ENCODE measurements around the gene RPL28.
"Not testable (repeated sequence)": the region's sequence is repeated elsewhere in the genome, so short reads cannot be mapped to it uniquely, and the experiment has no call there.

The RPL28 gene

DNA sequence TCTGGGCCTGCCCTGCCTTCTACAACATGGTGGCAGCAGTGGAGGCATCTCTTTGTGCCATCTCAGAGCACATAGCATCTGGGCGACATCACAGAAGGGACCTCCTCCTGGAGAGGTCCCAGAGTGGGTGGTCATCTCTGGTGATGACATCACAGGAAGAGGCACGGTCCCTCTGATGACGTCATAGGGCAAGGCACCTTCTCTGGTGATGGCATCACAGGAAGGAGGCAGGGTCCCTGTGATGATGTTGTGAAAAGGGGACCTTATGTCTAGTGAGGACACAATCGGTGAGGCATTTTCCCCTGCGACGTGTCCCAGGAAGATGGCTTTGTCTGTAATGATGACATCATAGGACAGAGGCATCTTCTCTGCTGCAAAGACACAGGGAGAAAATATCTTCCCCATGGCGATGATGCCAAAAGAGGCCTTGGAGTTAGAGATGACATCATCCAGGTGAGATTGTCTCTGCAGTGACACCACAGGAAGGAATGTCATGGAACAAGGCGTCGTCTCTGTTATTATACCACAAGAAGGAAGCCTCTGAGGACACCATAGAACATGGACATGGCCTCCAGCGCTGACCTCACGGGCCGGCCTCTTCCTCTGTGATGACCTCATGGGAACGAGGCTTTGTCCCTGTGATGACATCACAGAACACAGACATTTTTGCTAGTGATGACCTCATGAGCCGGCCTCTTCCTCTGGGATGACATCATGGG, 46.7 kb downstream of the RPL28 start:
- no peak for FAIRE-seq

DNA sequence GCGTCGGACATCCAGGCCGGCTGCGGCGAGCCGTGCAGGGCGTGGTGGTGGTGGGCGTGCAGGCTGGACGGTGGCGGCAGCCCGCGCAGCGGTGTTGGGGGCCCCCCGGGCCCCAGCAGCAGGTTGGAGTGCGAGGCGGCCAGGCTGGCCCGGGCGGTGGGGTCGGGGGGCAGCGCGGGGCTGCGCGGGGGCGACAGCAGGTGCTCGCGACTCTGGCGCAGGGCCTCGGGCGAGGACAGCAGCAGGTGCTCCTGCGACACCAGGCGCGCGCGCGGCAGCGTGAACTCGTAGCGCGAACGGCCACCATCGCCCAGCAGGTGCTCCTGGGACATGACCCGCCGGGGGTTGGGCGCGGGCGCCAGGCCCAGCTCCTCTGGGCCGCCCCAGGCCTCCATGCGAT, 47.6 kb downstream of the RPL28 start:
- no peak for FAIRE-seq

DNA sequence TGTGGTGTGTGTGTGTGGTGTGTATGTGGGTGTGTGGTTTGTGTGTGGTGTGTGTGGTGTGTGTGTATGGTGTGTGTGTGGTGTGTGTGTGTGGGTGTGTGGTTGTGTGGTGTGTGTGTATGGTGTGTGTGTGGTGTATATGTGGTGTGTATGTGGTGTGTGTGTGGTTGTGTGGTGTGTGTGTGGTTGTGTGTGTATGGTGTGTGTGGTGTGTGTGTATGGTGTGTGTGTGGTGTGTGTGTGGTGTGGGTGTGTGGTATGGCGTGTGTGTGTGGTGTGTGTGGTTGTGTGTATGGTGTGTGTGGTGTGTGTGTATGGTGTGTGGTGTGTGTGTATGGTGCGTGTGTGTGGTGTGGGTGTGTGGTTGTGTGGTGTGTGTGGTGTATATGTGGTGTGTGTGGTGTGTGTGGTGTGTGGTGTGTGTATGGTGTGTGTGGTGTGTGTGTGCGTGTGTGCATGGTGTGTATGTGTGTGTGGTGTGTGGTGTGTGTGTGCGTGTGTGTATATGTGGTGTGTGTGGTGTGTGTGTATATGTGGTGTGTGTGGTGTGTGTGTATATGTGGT, 48.7 kb downstream of the RPL28 start:
- FAIRE-seq = no peak

DNA sequence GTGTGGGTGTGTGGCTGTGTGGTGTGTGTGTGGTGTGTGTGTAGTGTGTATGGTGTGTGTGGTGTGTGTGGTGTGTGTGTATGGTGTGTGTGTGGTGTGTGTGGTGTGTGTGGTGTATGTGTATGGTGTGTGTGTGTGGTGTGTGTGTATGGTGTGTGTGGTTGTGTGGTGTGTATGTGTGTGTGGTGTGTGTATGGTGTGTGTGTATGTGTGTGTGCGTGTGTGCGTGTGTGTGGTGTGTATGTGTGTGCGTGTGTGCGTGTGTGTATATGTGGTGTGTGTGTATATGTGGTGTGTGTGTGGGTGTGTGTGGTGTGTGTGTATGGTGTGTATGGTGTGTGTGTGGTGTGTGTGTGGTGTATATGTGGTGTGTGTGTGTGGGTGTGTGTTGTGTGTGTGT, 49.3 kb downstream of the RPL28 start:
- no peak for FAIRE-seq

- no peak for FAIRE-seq
Measured at GRCh38 chr19:55436847-55437246, 51.1 kb downstream of the RPL28 start.

GRCh38 chr19:55437410-55437809, 51.7 kb downstream of the RPL28 start:
- FAIRE-seq = no peak

DNA sequence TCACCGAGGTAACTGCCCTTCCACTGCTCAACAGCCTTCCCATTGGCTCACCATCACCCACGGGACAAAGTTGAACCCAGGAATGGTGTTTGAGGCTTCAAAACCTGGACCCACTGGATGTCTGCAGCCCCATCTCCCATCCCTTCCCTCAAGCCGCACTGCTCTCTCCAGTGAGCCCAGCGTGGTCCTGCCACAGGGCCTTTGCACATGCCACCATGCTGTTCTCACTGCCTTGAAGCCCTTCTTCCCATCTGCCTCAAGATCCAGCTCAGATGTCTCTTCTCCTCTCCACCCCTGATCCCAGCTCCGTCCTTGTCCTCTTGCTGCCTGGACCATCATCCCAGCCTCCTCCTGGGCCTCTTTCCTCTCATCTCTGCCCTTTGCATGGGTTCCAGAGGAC, 53.3 kb downstream of the RPL28 start:
- no peak for FAIRE-seq

DNA sequence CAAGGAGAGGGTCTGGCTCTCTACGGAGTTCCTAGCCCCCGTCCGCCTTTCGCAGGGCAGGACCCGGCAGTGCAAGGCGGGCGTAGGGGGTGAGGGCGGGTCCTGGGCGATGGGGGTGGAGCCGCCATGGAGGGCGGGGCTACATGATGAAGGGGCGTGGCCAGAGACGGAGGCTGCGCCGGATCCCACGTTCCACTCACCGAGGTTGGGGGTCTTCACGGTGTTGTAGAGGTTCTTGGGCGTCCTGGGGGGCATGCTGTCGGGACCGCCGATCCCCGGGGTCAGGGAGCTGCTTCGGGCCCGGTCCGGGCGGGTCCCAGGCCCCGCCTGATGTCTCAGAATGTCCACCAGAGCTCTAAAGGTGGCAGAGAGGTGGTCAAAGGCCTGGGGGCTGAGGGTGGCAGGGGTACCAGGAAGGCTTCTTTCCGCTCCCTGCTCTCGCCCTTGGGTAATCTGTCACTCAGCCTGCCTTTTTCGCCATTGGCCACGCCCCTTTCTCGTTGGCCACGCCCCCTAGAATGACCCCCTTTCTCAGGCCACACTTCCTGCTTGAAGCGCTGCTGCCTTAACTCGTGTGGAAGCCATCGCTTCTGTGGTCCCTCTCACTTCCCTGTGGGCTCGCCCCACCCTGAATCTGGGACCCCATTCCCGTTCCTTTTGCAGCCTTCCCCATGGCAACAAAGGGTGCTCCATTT, 54.8 kb downstream of the RPL28 start:
- no peak for FAIRE-seq

- FAIRE-seq = no peak
Measured at GRCh38 chr19:55441319-55441691, 55.6 kb downstream of the RPL28 start.

DNA sequence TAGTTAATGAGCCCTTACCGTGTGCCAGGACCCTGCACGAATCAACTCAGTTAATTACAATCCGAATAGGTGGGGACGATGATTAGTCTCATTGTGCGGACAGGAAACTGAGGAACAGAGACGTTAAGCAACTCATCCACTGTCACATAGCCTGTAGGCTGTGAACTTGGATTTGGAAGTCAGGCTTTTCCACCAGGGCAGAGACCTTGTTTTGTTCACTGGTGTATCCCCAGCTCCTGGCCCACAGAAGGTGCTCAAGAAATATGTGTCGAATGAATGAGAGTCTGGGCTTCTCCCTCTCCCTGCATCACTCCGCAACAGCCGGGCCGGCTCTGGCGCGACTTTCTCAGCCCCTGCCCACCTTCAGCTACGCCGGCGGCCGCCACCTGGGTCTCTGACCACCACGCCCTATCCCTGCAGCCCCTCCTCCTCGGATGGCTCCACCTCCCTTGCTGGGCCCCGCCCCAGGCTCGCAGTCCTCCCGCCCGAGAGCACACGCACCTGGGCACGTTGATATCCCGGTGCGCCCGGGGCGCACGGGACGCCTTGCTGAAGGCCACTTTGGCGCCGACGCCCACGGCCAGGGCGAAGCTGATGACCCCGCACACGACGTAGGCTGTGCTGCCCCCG, 56.1 kb downstream of the RPL28 start:
- no peak for FAIRE-seq

GRCh38 chr19:55442372-55442961, 56.7 kb downstream of the RPL28 start:
- FAIRE-seq = no peak

GRCh38 chr19:55443045-55443823, 57.5 kb downstream of the RPL28 start, which contains the start of gene SHISA7:
Gene SHISA7 (minus strand): TSS chr19:55443300. CDS start chr19:55442863, 437 bp downstream.
- FAIRE-seq = no peak

- no peak for FAIRE-seq
Measured at GRCh38 chr19:55443824-55444480, 58.2 kb downstream of the RPL28 start.

- FAIRE-seq = no peak
Measured at GRCh38 chr19:55444646-55445045, 58.9 kb downstream of the RPL28 start.

- FAIRE-seq = no peak
Measured at GRCh38 chr19:55446060-55446459, 60.3 kb downstream of the RPL28 start.

GRCh38 chr19:55447421-55448174, 61.9 kb downstream of the RPL28 start:
- FAIRE-seq = no peak

DNA sequence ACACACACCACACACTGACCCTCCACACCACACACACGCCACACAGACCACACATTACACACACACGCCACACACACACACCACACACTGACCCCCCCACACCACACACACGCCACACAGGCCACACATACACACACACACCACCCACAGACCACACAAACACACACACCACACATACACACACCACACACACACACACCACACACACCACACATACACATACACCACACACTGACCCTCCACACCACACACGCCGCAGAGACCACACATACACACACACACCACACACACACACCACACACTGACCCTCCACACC, 62.4 kb downstream of the RPL28 start:
- FAIRE-seq = not testable (repeated sequence)

DNA sequence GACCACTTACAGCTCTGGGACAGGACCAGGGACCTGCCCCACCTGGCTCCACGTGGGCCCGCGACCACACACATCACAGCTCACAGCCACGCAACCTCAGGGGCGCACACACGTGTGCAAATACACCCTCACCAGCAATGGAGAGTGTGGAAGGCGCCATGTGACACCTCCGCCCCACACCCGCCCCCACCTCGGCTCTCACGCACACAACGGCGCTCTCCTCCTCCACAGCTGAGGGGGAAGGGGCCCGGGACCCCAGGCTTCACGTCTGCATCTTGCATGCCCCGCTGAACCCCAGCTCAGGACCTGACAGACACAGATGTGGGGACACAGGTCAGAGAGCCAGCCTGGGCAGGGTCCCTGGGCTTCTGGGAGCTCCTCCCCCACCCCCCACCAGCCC, 63.7 kb downstream of the RPL28 start:
- FAIRE-seq = no peak

- FAIRE-seq = no peak
Measured at GRCh38 chr19:55451163-55451964, 65.6 kb downstream of the RPL28 start.

DNA sequence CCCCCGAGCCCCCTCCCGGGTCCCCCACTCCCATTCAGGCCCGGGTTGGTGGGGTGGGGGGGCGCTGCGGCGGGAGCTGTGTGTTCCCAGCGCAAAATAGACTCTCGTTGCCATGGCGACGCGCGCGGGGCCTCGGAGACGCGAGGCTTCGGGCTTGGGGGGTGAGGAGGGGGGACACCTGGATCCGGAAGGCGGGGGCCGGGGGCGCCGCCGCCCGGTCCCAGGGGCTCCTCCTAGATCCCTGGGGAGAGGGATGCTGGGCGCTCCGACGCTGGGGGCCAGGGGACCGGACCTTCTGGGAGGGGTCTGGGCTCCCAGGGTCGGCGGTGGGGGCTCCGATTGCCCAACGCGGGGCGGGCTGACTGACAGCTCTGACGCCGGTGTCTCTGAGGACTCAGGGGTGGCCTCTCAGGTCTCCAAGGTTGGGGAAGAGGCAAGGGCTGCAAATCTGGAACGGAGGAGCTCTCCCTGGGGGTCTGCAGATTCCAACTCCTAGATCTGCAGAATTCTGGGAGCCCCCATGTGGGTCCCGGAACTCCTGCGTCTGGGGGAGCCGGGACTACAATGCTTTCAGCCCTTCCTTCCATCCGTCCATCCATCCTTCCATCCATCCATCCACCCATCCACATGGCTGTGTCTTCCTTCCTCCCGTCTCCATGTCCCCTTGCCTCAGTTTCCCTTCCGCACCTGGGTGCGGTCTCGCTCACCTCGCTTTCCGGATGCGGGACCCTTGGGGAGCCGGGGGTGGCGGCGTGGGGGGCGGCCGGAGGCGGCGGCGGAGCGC, 66.4 kb downstream of the RPL28 start:
- no peak for FAIRE-seq
